IMR-90 (cell line): ENCODE data around the gene ZC3HAV1L. TPM values are rescaled to one million over a fixed set of nuclear protein-coding genes. Genes with fewer than 3 reads are reported as not detected.

Experiments
- ATAC-seq: fragments of 200-7000 bp; cut with Tn5 transposase; 2 replicates; pipeline ENCODE4 v1.9.1; 2020; ENCODE audit warnings: low read depth, mild to moderate bottlenecking, moderate library complexity
- BruUV-seq: library from RNA; stranded (reverse); fragments of 400-500 nt; replicated peaks from 2 replicates; lab custom pipeline; 2021; lab: Mats Ljungman, UMichigan
- CTCF ChIA-PET: fragments of 300-600 bp; formaldehyde crosslinking; extraction: SDS; loops from one replicate; lab custom pipeline; 2021; ENCODE audit warnings: antibody characterized with exemption; lab: Yijun Ruan, JAX
- POLR2A ChIA-PET: fragments of 300-600 bp; sonication (Branson Sonifier 250); formaldehyde crosslinking; loops from one replicate; lab custom pipeline; 2022; ENCODE audit warnings: antibody characterized with exemption; ENCODE audit not compliant: unreplicated experiment; lab: Charles Lee
- DNase-seq: peaks from one replicate; pipeline ENCODE4 v3.0.0; 2013
- H2AFZ ChIP-seq: replicated peaks from 2 replicates; pipeline ENCODE3; 2013; ENCODE audit warnings: low read length, mild to moderate bottlenecking; ENCODE audit not compliant: poor library complexity
- H2AK5ac ChIP-seq: 2 replicates; pipeline ENCODE4 v1.6.1; 2013; ENCODE audit warnings: low read depth, low read length, inconsistent platforms
- H2AK9ac ChIP-seq: replicated peaks from 2 replicates; pipeline ENCODE3; 2013; ENCODE audit warnings: mild to moderate bottlenecking, low read depth, low read length, moderate library complexity; ENCODE audit not compliant: poor library complexity
- H2BK120ac ChIP-seq: 2 replicates; pipeline ENCODE4 v1.6.1; 2013; ENCODE audit warnings: low read depth, low read length, inconsistent platforms
- H2BK15ac ChIP-seq: 3 replicates; pipeline ENCODE4 v1.6.1; 2013; ENCODE audit warnings: low read depth, low read length, inconsistent platforms
- H2BK20ac ChIP-seq: 2 replicates; pipeline ENCODE4 v1.6.1; 2013; ENCODE audit warnings: low read depth, mild to moderate bottlenecking, inconsistent platforms, low read length, moderate library complexity
- H2BK5ac ChIP-seq: 2 replicates; pipeline ENCODE4 v1.6.1; 2013; ENCODE audit warnings: mild to moderate bottlenecking, low read depth, low read length, inconsistent platforms; ENCODE audit not compliant: poor library complexity, severe bottlenecking
- H3K14ac ChIP-seq: replicated peaks from 2 replicates; pipeline ENCODE4 v1.6.1; 2013; ENCODE audit warnings: low read depth, low read length, inconsistent platforms
- H3K18ac ChIP-seq: 2 replicates; pipeline ENCODE4 v1.6.1; 2013; ENCODE audit warnings: low read depth, low read length, control low read depth
- H3K23ac ChIP-seq: 2 replicates; pipeline ENCODE4 v1.6.1; 2013; ENCODE audit warnings: low read depth, low read length, inconsistent platforms
- H3K27ac ChIP-seq: 2 replicates; pipeline ENCODE4 v1.5.1; 2013; ENCODE audit warnings: mild to moderate bottlenecking, control low read depth, low read length; ENCODE audit not compliant: insufficient read depth
- H3K27me3 ChIP-seq: 2 replicates; pipeline ENCODE4 v1.6.1; 2013; ENCODE audit warnings: low read length; ENCODE audit not compliant: control insufficient read depth, insufficient read depth
- H3K36me3 ChIP-seq: 2 replicates; pipeline ENCODE4 v1.6.1; 2013; ENCODE audit warnings: low read length, mixed read lengths; ENCODE audit not compliant: control insufficient read depth, insufficient read depth
- H3K4ac ChIP-seq: 2 replicates; pipeline ENCODE4 v1.6.1; 2013; ENCODE audit warnings: low read depth, low read length, inconsistent platforms
- H3K4me1 ChIP-seq: 2 replicates; pipeline ENCODE4 v1.6.1; 2013; ENCODE audit warnings: low read length, mixed read lengths; ENCODE audit not compliant: control insufficient read depth, insufficient read depth
- H3K4me2 ChIP-seq: 2 replicates; pipeline ENCODE4 v1.6.1; 2013; ENCODE audit warnings: low read depth, mild to moderate bottlenecking, control low read depth, low read length, moderate library complexity
- H3K4me3 ChIP-seq: 2 replicates; pipeline ENCODE4 v1.5.1; 2013; ENCODE audit warnings: low read depth, mild to moderate bottlenecking, control low read depth, low read length, moderate library complexity; ENCODE audit not compliant: insufficient read depth
- H3K56ac ChIP-seq: 2 replicates; pipeline ENCODE4 v1.6.1; 2013; ENCODE audit warnings: low read length, inconsistent platforms; ENCODE audit not compliant: insufficient read depth; ENCODE audit errors: extremely low read depth
- H3K79me1 ChIP-seq, 2 experiments: 2 replicates each; pipeline ENCODE4 v1.6.1; 2013; ENCODE audit warnings: low read length in 2 of 2, inconsistent platforms in 1 of 2, low read depth in 1 of 2
- H3K9ac ChIP-seq: 2 replicates; pipeline ENCODE4 v1.6.1; 2013; ENCODE audit warnings: low read depth, low read length, control low read depth
- H3K9me1 ChIP-seq: 2 replicates; pipeline ENCODE4 v1.6.1; 2013; ENCODE audit warnings: low read length, inconsistent platforms; ENCODE audit not compliant: insufficient read depth
- H3K9me3 ChIP-seq: 2 replicates; pipeline ENCODE4 v1.6.1; 2013; ENCODE audit warnings: low read length; ENCODE audit not compliant: control insufficient read depth, insufficient read depth
- H4K20me1 ChIP-seq: 2 replicates; pipeline ENCODE4 v1.6.1; 2013; ENCODE audit warnings: low read length, inconsistent platforms; ENCODE audit not compliant: insufficient read depth
- H4K5ac ChIP-seq: 2 replicates; pipeline ENCODE4 v1.6.1; 2013; ENCODE audit warnings: mild to moderate bottlenecking, low read depth, low read length, control low read depth
- H4K8ac ChIP-seq, 2 experiments: 2 replicates each; pipeline ENCODE4 v1.6.1; 2013; ENCODE audit warnings: low read depth in 2 of 2, low read length in 2 of 2, control low read depth in 1 of 2, inconsistent platforms in 1 of 2
- H4K91ac ChIP-seq: 2 replicates; pipeline ENCODE4 v1.6.1; 2013; ENCODE audit warnings: low read depth, low read length, inconsistent platforms; ENCODE audit not compliant: insufficient read depth
- BHLHE40 ChIP-seq: fragments of 150-350 bp; IDR thresholded peaks from 2 replicates; pipeline ENCODE4 v1.6.1; 2016; ENCODE audit warnings: mild to moderate bottlenecking, low read depth, low read length
- CEBPB ChIP-seq: IDR thresholded peaks from 2 replicates; pipeline ENCODE4 v1.6.1; 2012; ENCODE audit warnings: low read depth, low read length, improper control_type of control experiment
- CHD1 ChIP-seq: IDR thresholded peaks from 2 replicates; pipeline ENCODE4 v1.6.1; 2012; ENCODE audit warnings: low read depth, low read length, improper control_type of control experiment
- ELK1 ChIP-seq: fragments of 150-350 bp; IDR thresholded peaks from 2 replicates; pipeline ENCODE4 v1.6.1; 2016; ENCODE audit warnings: low read depth, mild to moderate bottlenecking, low read length, moderate library complexity, borderline replicate concordance
- FOS ChIP-seq: fragments of 150-350 bp; IDR thresholded peaks from 2 replicates; pipeline ENCODE4 v1.6.1; 2016; ENCODE audit warnings: low read depth, low read length
- MAFK ChIP-seq: IDR thresholded peaks from 2 replicates; pipeline ENCODE4 v1.6.1; 2012; ENCODE audit warnings: low read depth, low read length, improper control_type of control experiment
- MAZ ChIP-seq: IDR thresholded peaks from 2 replicates; pipeline ENCODE4 v1.6.1; 2012; ENCODE audit warnings: low read depth, mild to moderate bottlenecking, low read length, improper control_type of control experiment, moderate library complexity, borderline replicate concordance
- MXI1 ChIP-seq: IDR thresholded peaks from 2 replicates; pipeline ENCODE4 v1.6.1; 2012; ENCODE audit warnings: low read depth, mild to moderate bottlenecking, low read length, moderate library complexity, borderline replicate concordance
- NFE2L2 ChIP-seq: fragments of 150-350 bp; IDR thresholded peaks from 2 replicates; pipeline ENCODE4 v1.6.1; 2016; ENCODE audit warnings: low read depth, mild to moderate bottlenecking, low read length
- POLR2A ChIP-seq: IDR thresholded peaks from 2 replicates; pipeline ENCODE4 v1.6.1; 2012; ENCODE audit warnings: mild to moderate bottlenecking, low read depth, low read length
- RAD21 ChIP-seq: IDR thresholded peaks from 2 replicates; pipeline ENCODE4 v1.6.1; 2012; ENCODE audit warnings: low read length, improper control_type of control experiment
- RCOR1 ChIP-seq: IDR thresholded peaks from 2 replicates; pipeline ENCODE4 v1.6.1; 2012; ENCODE audit warnings: mild to moderate bottlenecking, low read length, improper control_type of control experiment; ENCODE audit not compliant: insufficient replicate concordance
- SMC3 ChIP-seq: fragments of 150-350 bp; IDR thresholded peaks from 2 replicates; pipeline ENCODE4 v1.6.1; 2016; ENCODE audit warnings: low read depth, mild to moderate bottlenecking, antibody characterized with exemption, low read length, moderate library complexity
- USF2 ChIP-seq: fragments of 150-350 bp; IDR thresholded peaks from 2 replicates; pipeline ENCODE4 v1.6.1; 2017; ENCODE audit warnings: mild to moderate bottlenecking, antibody characterized with exemption, low read length, low read depth
- WGBS, 2 experiments: methylation state at CpG; one replicate each; pipeline versions ENCODE4 v1.1.5 to v1.1.7; 2013; ENCODE audit warnings: missing lambda C conversion rate in 2 of 2; ENCODE audit not compliant: insufficient read length in 1 of 2; ENCODE audit errors: extremely low coverage in 2 of 2; 5-methylcytosine and 5-hydroxymethylcytosine counted together
- dilution Hi-C: fragments of 300-500 bp; cut with HindIII; formaldehyde crosslinking; loops from one replicate; pipeline ENCODE4 v1.14.3; 2018; ENCODE audit warnings: low sequenced_read_pairs; ENCODE audit not compliant: unreplicated experiment
- in situ Hi-C: fragments of 300-500 bp; cut with MboI; formaldehyde crosslinking; loops from 3 replicates; pipeline ENCODE4 v1.14.3; 2019; ENCODE audit warnings: low sequenced_read_pairs, inconsistent platforms, mixed read lengths
- intact Hi-C: fragments of 100-400 bp; cut with micrococcal nuclease; formaldehyde crosslinking; loops from 2 replicates; pipeline ENCODE4 v1.10.0; 2022
- polyA plus RNA-seq, 3 experiments: library from polyadenylated mRNA; depleted of rRNA; stranded (reverse); fragments of >200 nt; gene quantifications; 2 replicates each; pipeline ENCODE4 v1.2.3, GENCODE V29; 2012; ENCODE audit warnings: low replicate concordance in 1 of 3
- total RNA-seq: library from RNA; depleted of rRNA; stranded (reverse); fragments of >200 nt; gene quantifications from 2 replicates; pipeline ENCODE4 v1.2.3, GENCODE V29; 2012

The ZC3HAV1L gene
- total and polyA plus RNA-seq, 2 of the 4 experiments (the other 2 are of a cell fraction), result 4.5 to 9.4 TPM

GRCh38 chr7:139023076-139023475, 12.8 kb downstream of the ZC3HAV1L start:
- no peaks in the 10 kb centered on the region for H3K9me3 ChIP-seq
- no peak overlapping the region for H4K5ac ChIP-seq
- H3K27me3 ChIP-seq, result no peaks in the 10 kb centered on the region
- H3K9ac ChIP-seq, result no peak overlapping the region
- POLR2A ChIA-PET, result interaction anchor here (0.6 kb wide), 1 partner anchor 26 kb away, joined by 6 read pairs; no protein-coding TSS in a partner anchor
- no peak overlapping the region for H2BK120ac ChIP-seq
- peaks cover 30% of the 10 kb centered on the region for H3K36me3 ChIP-seq
- in situ Hi-C loops, result no loop called here
- H2BK20ac ChIP-seq, result no peak overlapping the region
- no peak overlapping the region for H2AK9ac ChIP-seq
- TF ChIP-seq CHD1 (no peak), BHLHE40 (no peak), MAFK (no peak), ELK1 (no peak), CEBPB (no peak), SMC3 (no peak), POLR2A (no peak), NFE2L2 (no peak), USF2 (no peak), RCOR1 (no peak), RAD21 (no peak), MXI1 (no peak), MAZ (no peak), FOS (no peak)
- no peak overlapping the region for H2BK5ac ChIP-seq
- peaks cover 3% of the 10 kb centered on the region for H3K4me1 ChIP-seq
- no peak overlapping the region for H3K56ac ChIP-seq
- H3K4me3 ChIP-seq, result no peak overlapping the region
- H3K9me1 ChIP-seq, result 0 out of 2 replicates have a peak, but pooled peaks cover 3% of the 10 kb centered on the region
- peaks cover 14 to 22% of the 10 kb centered on the region in 2 experiments; a peak in 3 of 4 replicates for H3K79me1 ChIP-seq
- no peaks in the 10 kb centered on the region for H4K20me1 ChIP-seq
- dilution Hi-C loops, result no loop called here
- H3K14ac ChIP-seq, result 0 out of 2 replicates have a peak overlapping the region, but pooled peaks have one; percentile 17
- ATAC-seq (0 out of 2 replicates have a peak, but pooled peaks have one; percentile 40), DNase-seq (no peak)
- no CpG with 5 or more reads among the region's 5 CpGs for WGBS, 2 experiments
- H2AK5ac ChIP-seq, result no peak overlapping the region
- H3K4ac ChIP-seq, result no peak overlapping the region
- H3K27ac ChIP-seq, result peak overlapping the region; percentile 59; the same call in 1 of the 2 replicates
- H3K18ac ChIP-seq, result no peak overlapping the region
- no peak overlapping the region for H2BK15ac ChIP-seq
- H4K8ac ChIP-seq, result no peak overlapping the region
- H2AFZ ChIP-seq, result no peak overlapping the region
- intact Hi-C loops, result no loop called here
- H4K91ac ChIP-seq, result no peak overlapping the region
- CTCF ChIA-PET, result no interaction called here
- no peak overlapping the region for H3K23ac ChIP-seq
- no peak overlapping the region for H3K4me2 ChIP-seq
- no TSS peak for BruUV-seq
